HG03039 (cell line): ENCODE measurements around the gene SLC8A1.

ENCODE experiments used
- ATAC-seq: cut with Tn5 transposase; IDR thresholded peaks from one replicate; pipeline ENCODE4 v1.9.1; 2021; ENCODE audit warnings: mild to moderate bottlenecking, moderate library complexity; ENCODE audit not compliant: unreplicated experiment

The SLC8A1 gene

DNA sequence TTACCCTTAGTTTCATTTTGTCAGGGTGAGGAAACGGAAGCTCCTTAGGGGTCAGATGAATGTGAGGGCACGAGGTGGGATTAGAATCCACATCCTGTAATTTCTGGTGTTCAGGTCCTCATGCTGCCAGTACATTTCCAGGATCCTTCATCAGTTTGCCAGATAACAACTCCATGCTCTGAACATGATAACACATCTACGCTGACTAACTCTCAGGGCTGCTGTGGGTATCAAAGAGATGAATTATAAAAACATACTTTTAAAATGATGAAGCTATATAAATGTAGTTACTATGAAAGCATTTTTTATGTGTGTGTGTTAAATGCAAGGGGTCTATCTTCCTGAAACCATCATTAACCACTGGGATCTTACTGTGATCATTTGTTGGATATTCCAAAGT is 325.9 kb downstream of the SLC8A1 start:
- no peak for ATAC-seq

DNA sequence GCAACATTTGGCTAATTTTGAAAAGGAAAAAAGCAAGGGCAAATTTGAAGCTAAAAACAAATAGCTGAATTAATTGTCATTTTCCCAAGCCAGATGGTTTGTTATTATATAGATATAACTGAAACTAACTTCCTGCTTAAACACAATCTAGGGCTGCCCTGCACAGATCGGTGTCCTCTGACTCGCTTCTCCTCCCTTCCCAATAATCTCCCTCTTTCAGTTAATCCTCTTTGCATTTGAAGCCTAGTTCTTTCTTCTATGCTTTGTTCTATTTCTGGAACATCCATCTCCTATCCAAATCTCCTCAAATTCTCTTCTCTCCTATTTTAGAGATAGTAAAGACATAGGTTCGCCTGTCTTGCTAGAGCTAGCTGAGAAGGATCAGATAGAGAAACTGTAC is 328.1 kb downstream of the SLC8A1 start:
- ATAC-seq: no peak

DNA sequence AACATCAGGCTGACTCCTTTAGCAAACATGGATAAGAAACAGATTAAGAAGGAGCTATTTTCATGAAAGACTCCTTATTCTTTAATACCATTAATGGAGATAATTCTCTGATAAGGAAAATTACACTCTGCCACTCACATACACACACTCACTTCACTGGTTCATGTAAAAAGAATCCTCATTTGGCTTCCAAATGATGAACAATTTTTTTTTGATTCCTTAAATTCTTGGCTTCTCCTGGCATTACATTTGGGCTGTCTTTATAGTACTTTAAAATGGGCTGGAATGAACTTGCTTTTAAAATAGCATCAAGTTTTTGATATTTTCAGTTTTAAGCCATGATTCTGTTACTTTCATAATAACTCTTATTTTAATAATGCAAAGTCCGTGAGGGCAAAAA is 328.6 kb downstream of the SLC8A1 start:
- ATAC-seq: no peak

DNA sequence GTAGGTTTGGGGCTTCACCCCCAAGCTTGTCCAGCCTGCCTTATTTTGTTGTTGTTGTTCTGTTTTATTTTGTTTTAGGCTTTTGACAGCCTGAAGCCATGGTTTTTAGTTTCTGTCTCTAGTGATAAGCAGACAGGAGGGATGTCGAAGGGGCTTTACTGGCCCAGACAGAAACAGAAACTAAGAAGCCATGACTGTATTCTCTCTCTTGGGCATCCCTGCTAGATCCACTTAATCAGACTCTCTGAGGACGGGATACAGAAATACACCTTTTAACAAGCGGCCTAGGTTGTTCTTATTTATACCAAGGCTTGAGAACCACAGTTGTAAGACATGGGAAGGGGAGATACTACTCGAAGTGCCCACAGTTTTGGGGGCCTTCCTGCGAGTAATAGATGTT is 330.9 kb downstream of the SLC8A1 start:
- ATAC-seq: no peak

- ATAC-seq: no peak
Observed at GRCh38 chr2:40120026-40120425, 331.9 kb downstream of the SLC8A1 start.

GRCh38 chr2:40118622-40119021 is 333.3 kb downstream of the SLC8A1 start:
- ATAC-seq: no peak

- no peak for ATAC-seq
Observed at GRCh38 chr2:40115894-40116293, 336.0 kb downstream of the SLC8A1 start.

- no peak for ATAC-seq
Observed at GRCh38 chr2:40115348-40115747, 336.5 kb downstream of the SLC8A1 start.

- ATAC-seq: no peak
Observed at GRCh38 chr2:40113997-40114396, 337.9 kb downstream of the SLC8A1 start.

DNA sequence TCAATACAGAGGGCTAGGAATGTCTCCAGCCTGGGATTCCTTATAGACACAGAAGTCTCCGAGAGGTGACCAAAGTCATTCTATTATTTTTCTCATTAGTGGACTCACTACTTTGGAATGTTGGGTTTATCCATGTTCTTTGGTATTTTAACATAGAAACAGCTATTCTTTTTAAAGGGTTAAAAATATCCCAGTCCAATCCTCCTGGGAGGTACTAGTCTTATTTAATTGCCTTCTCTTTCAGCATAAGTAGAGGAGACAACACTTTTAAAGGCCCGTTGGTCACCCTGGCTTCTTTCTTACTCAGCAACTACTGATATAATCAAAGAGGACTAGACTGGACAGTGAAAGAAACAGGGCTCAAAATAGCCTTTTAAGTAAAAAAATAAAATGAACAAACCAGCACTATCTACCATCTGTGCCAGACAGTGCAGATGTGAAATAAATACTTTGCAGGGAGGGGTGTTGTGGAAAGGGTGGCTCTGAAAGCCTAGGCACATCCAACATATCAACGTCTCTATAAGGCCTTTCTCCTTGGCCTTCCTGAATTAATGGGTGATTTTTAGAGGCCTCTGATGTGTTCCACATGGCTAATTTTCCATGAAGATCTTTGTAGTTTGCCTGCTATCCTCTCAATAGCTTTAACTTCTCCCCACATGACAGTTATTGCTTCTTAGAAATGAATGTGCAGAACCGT is 338.5 kb downstream of the SLC8A1 start:
- no peak for ATAC-seq

GRCh38 chr2:40109381-40109780 is 342.5 kb downstream of the SLC8A1 start:
- no peak for ATAC-seq

DNA sequence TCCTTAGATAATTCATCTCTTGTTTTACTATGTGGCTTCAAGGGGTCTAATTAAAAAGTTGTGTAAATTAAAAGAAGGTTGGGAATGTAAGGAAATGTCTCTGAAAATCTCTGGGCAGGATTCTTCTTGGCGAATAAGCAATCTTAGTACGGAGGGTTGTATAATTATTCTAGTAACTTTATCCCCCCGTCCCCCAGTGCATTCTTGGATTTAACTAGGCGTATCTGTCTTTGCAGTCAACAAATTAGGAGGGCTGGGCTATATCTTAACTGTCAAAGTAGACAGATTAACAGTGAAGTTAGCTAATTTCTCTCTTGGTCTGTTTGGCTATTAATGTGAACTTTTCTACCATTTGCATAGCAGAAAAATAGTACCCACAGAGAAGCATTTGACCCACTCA is 343.0 kb downstream of the SLC8A1 start:
- no peak for ATAC-seq

DNA sequence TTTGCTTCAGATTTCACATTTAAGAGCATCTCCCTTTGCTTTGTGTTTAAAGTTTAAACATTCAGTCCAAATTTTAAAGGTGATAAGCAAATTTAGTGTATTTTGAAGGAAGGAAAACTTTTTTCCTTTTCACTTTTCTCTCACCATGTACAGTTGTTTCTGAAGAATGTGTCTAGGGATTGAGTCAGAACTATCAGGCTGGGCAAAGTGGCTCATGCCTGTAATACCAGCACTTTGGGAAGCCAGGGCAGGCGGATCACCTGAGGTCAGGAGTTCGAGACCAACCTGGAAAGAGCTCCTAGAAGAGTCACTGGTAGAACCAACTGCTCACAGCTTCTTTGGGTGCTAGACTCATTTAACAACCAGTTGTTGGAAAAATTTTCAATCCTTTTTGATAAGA is 345.8 kb downstream of the SLC8A1 start:
- no peak for ATAC-seq

DNA sequence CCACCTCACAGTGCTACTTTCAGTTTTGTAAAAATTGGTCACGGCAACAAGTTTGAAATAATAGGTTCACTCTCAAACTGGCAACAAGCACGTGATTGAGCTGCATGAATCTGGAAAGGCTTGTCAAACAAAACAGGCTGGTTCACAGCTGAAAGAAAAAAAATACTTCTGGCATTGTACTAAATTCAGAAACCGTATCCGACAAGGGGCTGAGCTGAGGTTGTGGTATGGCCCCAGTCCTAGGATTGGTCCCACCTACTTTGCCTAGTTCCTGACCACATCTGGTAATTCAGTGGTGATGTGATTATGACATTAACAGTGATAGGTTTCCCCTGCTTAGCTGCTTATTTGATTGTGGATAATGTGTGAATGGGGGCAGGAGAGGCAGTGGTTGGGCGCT is 346.3 kb downstream of the SLC8A1 start:
- ATAC-seq: no peak

GRCh38 chr2:40103590-40103989 is 348.3 kb downstream of the SLC8A1 start:
- no peak for ATAC-seq

DNA sequence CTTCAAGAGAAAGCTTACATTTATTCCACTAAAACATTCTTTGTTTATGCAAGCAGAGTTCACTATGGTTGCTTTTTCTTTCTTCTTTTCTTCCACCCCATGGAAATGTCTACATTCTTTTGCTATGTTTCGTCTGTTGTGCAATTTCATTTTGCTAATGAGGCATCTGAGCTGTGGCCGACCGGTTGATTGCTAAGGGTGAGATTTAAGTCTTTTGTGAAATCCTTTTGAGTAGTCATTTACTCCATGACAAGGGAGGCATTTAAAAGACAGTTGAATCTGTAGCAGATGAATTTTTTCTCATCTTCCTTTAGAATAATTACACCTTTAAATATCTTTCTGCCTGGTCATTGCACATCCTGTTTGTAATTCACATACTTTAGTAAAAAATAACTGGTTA is 348.7 kb downstream of the SLC8A1 start:
- ATAC-seq: no peak

DNA sequence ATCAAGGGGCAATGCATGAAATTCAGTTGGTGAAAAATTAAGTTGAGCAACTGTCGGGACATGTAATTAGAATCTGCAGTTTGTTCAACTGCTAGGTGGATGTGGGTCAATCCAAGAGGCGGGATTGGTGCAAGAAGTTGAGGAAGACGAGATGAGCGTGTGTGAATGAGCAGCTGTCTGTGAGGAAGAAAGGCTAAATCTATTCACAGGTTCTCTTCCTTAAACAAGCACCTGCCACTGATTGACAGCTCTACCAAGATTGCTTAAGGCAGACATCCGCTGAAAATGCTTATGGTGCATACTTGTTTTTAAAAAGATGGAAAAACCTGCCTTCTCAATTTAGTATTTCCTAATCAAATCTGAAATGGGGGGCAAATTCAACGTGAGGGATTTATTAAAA is 349.4 kb downstream of the SLC8A1 start:
- ATAC-seq: no peak

DNA sequence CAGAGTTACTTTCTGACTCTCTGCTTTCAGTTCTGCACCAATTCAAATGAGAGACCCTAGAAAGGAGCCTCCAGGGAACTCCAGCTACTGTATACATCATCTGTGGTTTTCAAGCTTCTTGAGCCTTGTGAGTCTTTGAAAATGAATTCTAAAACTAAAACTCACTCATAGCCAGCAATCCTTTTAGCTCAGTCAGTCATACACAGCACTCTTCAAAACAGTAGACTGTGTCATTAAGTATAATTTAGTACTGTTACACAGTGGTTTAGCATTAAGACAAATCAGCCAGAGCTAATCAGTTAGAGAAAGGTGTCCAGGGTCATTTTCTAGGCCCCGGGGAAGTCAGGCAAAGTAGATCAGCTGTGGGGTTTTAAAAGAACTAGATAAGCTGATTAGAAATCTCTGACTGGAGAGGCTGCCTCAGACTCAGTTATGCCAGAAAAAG is 350.7 kb downstream of the SLC8A1 start:
- peak; percentile 73 for ATAC-seq

DNA sequence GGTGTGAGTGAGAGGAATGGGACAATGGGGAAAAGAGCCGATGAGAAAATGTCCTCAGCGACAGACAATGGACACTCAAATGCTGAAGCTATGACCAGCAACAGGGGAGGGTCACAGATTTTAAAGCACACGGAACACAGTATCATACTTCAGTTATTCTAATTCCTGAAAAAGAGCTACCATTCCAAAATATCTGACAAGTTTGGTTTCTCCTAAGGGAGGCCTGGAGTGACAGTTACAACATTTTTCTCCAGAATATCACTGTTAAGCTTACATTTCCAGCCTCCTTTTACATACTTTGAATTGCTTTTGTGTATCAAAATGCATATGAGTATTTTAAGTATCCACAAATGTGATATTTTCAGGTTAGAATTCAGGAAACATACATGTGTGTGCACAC is 351.2 kb downstream of the SLC8A1 start:
- no peak for ATAC-seq

- ATAC-seq: no peak
Observed at GRCh38 chr2:40098786-40099470, 353.0 kb downstream of the SLC8A1 start.

DNA sequence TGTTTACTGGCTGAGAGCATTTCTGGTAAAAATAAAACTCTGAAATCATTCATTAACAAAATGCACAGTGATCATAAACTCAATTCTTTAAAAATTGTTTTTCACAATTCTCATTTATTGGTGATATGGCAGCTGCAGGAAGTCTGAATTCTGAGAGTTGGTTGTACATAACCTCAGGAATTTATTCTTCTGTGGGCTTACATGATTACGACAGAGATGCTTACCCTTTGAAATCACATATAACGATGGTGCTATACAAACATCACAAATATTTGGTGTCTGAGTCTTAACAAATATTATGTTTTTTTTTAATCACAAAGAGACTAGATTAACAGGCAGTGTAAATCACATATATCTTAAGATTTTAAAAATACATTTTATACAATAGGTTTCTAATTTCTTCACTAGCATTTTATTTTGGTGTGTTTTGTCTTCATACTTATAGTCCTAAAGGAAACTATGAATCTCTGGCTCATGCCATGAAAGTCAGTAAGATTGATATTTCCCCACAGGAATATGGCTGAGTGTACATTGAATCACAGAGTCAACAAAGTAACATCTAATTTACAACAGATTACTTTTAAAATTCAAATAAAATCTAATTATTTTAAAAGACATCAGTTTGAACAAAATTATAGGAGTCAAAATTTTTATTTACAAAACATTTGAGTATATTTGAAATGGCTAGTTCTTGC is 354.1 kb downstream of the SLC8A1 start:
- no peak for ATAC-seq

DNA sequence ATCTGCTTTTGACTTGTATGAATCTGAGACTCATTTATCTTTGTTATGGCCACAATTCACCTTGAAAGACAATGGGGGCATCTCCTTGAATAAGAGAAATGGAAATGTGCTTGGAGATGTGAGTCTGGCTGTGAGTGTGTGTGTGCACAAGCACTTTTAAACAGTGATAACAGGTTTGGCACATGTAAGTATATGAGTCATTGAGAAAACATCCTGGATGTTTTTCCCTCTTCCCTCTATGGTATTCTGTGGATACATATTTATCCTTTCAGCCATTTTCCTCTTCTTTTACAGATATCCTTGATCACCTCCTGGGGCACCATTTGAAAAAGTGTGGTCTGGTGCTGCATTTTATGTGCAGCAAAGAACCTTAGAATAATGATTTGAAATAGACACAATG is 355.5 kb downstream of the SLC8A1 start:
- ATAC-seq: no peak
